Suprapubic skin (tissue), 4 donors: ENCODE data around the gene EP400. TPM values are rescaled to one million over a fixed set of nuclear protein-coding genes. Genes with fewer than 3 reads are reported as not detected.
"Not testable (repeated sequence)": the region's sequence is repeated elsewhere in the genome, so short reads cannot be mapped to it uniquely, and the experiment has no call there.

Experiments
- DNase-seq, 2 donors: peaks; one replicate each; pipeline ENCODE4 v3.0.0-alpha.2; 2019; ENCODE audit warnings: low spot score in 2 of 2
- H3K27ac ChIP-seq: fragments of 200-600 bp; sonication (generic); one replicate; pipeline ENCODE4 v1.5.1; 2019
- H3K27me3 ChIP-seq: fragments of 200-600 bp; sonication (generic); one replicate; pipeline ENCODE4 v1.5.1; 2019
- H3K36me3 ChIP-seq: fragments of 200-600 bp; sonication (generic); one replicate; pipeline ENCODE4 v1.5.1; 2019
- H3K4me1 ChIP-seq: fragments of 200-600 bp; sonication (generic); one replicate; pipeline ENCODE4 v1.5.1; 2019
- H3K4me3 ChIP-seq: fragments of 200-600 bp; sonication (generic); one replicate; pipeline ENCODE4 v1.5.1; 2019; ENCODE audit warnings: mild to moderate bottlenecking
- H3K9me3 ChIP-seq: fragments of 200-600 bp; sonication (generic); one replicate; pipeline ENCODE4 v1.5.1; 2019
- CTCF ChIP-seq, 2 donors: fragments of 200-600 bp in 1 of 2; fragments of 450-650 bp in 1 of 2; sonication (generic) in 1 of 2; IDR thresholded peaks; one replicate each; pipeline ENCODE4 v1.5.1; 2016 to 2019; ENCODE audit warnings: antibody characterized with exemption in 2 of 2, mild to moderate bottlenecking in 1 of 2, moderate library complexity in 1 of 2
- EP300 ChIP-seq: sonication (generic); formaldehyde crosslinking; IDR thresholded peaks from one replicate; pipeline ENCODE4 v1.6.1; 2017; ENCODE audit warnings: antibody characterized with exemption
- POLR2A ChIP-seq, 2 donors: fragments of 450-650 bp; IDR thresholded peaks; one replicate each; pipeline ENCODE4 v1.6.1; 2017; ENCODE audit warnings: antibody characterized with exemption in 2 of 2, mild to moderate bottlenecking in 2 of 2, moderate library complexity in 2 of 2
- POLR2AphosphoS5 ChIP-seq, 3 donors: sonication (generic); formaldehyde crosslinking; IDR thresholded peaks; one replicate each; pipeline ENCODE4 v1.6.1; 2017; ENCODE audit warnings: antibody characterized with exemption in 3 of 3
- WGBS: methylation state at CpG from one replicate; pipeline ENCODE4 v1.1.5; 2018; 5-methylcytosine and 5-hydroxymethylcytosine counted together
- total RNA-seq, 4 donors: library from RNA; depleted of rRNA; stranded (reverse); fragments of >200 nt; gene quantifications; one replicate each; pipeline ENCODE4 v1.1.0, GENCODE V29; 2016

EP400 gene
- total RNA-seq, 4 donors from 2014 or later, result 32.0 to 81.3 (median 40.1) TPM

- Histone ChIP-seq H3K9me3 (no peaks in the 10 kb centered on the region), H3K4me3 (no peak overlapping the region), H3K27me3 (no peaks in the 10 kb centered on the region), H3K36me3 (peaks cover 40% of the 10 kb centered on the region), H3K4me1 (peaks cover 13% of the 10 kb centered on the region), H3K27ac (no peak overlapping the region)
- TF ChIP-seq POLR2AphosphoS5 (IDR thresholded peaks at IDR 0.05) (no peak), EP300 (no peak), POLR2A (IDR thresholded peaks at IDR 0.05) (no peak), CTCF (IDR thresholded peaks at IDR 0.05) (no peak)
- 93% methylated on average over 31 of the region's 35 CpGs for WGBS
- peak; percentile 60 to 75 for DNase-seq
Observed at GRCh38 chr12:131944601-131945251, 5.0 kb upstream of the EP400 start.

- H3K4me3 ChIP-seq, result no peak overlapping the region
- H3K9me3 ChIP-seq, result no peaks in the 10 kb centered on the region
- 70% methylated on average over 6 of the region's 6 CpGs for WGBS
- no peaks in the 10 kb centered on the region for H3K27me3 ChIP-seq
- no peak for TF ChIP-seq EP300
- TF ChIP-seq POLR2A (IDR thresholded peaks at IDR 0.05), result no peak
- no peak for TF ChIP-seq POLR2AphosphoS5 (IDR thresholded peaks at IDR 0.05)
- no peak for TF ChIP-seq CTCF (IDR thresholded peaks at IDR 0.05)
- H3K36me3 ChIP-seq, result peaks cover 28% of the 10 kb centered on the region
- H3K27ac ChIP-seq, result no peak overlapping the region
- DNase-seq, result peak; percentile 27 to 35
- peaks cover 21% of the 10 kb centered on the region for H3K4me1 ChIP-seq
Observed at GRCh38 chr12:131946757-131947156, 3.0 kb upstream of the EP400 start.

- DNase-seq, result peak; percentile 50 to 62
- Histone ChIP-seq H3K9me3 (no peaks in the 10 kb centered on the region), H3K4me1 (peaks cover 28% of the 10 kb centered on the region), H3K27ac (no peak overlapping the region), H3K27me3 (no peaks in the 10 kb centered on the region), H3K4me3 (no peak overlapping the region), H3K36me3 (peaks cover 22% of the 10 kb centered on the region)
- 61% methylated on average over 8 of the region's 8 CpGs for WGBS
- TF ChIP-seq POLR2AphosphoS5 (IDR thresholded peaks at IDR 0.05), result no peak
- no peak for TF ChIP-seq CTCF (IDR thresholded peaks at IDR 0.05)
- TF ChIP-seq EP300, result no peak
- TF ChIP-seq POLR2A (IDR thresholded peaks at IDR 0.05), result no peak
Observed at GRCh38 chr12:131947482-131948027, 2.2 kb upstream of the EP400 start.

GRCh38 chr12:131948166-131948712, 1.5 kb upstream of the EP400 start:
- Histone ChIP-seq H3K9me3 (no peaks in the 10 kb centered on the region), H3K27ac (peak overlapping the region; percentile 49), H3K36me3 (peaks cover 15% of the 10 kb centered on the region), H3K4me1 (peaks cover 35% of the 10 kb centered on the region), H3K4me3 (no peak overlapping the region), H3K27me3 (no peaks in the 10 kb centered on the region)
- no peak for TF ChIP-seq CTCF (IDR thresholded peaks at IDR 0.05)
- no peak for TF ChIP-seq EP300
- TF ChIP-seq POLR2A (IDR thresholded peaks at IDR 0.05), result no peak
- peak in 1 of 2 donors; percentile 16 for DNase-seq
- WGBS, result 47% methylated on average over 1 of the region's 1 CpG

- Histone ChIP-seq H3K27ac (peak overlapping the region; percentile 83), H3K4me1 (peaks cover 35% of the 10 kb centered on the region), H3K4me3 (peak overlapping the region; percentile 98)
- H3K27me3 ChIP-seq, H3K36me3 ChIP-seq, H3K9me3 ChIP-seq: not testable (repeated sequence)
- WGBS, result 33% methylated on average over 23 of the region's 23 CpGs
- peak; percentile 74 to 83 for DNase-seq
Observed at GRCh38 chr12:131948713-131949430, 870 bp upstream of the EP400 start.
